Fibroblast of villous mesenchyme (primary cell): Measurements from ENCODE around the gene SERPINA4. TPM values are rescaled to one million over a fixed set of nuclear protein-coding genes. Genes with fewer than 3 reads are reported as not detected.

Source experiments
- DNase-seq: peaks from one replicate; pipeline ENCODE4 v3.0.0-alpha.2; 2010; ENCODE audit warnings: low read depth
- H3K4me3 ChIP-seq: 2 replicates; pipeline ENCODE4 v1.5.1; 2011; ENCODE audit warnings: low read depth, mild to moderate bottlenecking, low read length
- CTCF ChIP-seq: IDR thresholded peaks from 2 replicates; pipeline ENCODE4 v1.5.1; 2012; ENCODE audit warnings: low read depth, mild to moderate bottlenecking, low read length; ENCODE audit not compliant: insufficient read depth
- total RNA-seq: library from RNA; depleted of rRNA; stranded (reverse); fragments of >200 nt; gene quantifications from 2 replicates; pipeline ENCODE4 v1.2.3, GENCODE V29; 2012

The SERPINA4 gene
- total RNA-seq, 1 donor, result not detected

- H3K4me3 ChIP-seq, result no peak overlapping the region
- no peak for TF ChIP-seq CTCF
- no peak for DNase-seq
Measured at GRCh38 chr14:94564381-94564780, 3.1 kb downstream of the SERPINA4 start.

GRCh38 chr14:94568186-94568585, 6.9 kb downstream of the SERPINA4 start:
- no peak for TF ChIP-seq CTCF
- H3K4me3 ChIP-seq, result no peak overlapping the region
- DNase-seq, result no peak

- TF ChIP-seq CTCF, result no peak
- no peak for DNase-seq
- no peak overlapping the region for H3K4me3 ChIP-seq
Measured at GRCh38 chr14:94569381-94570001, 8.2 kb downstream of the SERPINA4 start.

GRCh38 chr14:94570002-94570400, 8.8 kb downstream of the SERPINA4 start:
- H3K4me3 ChIP-seq, result no peak overlapping the region
- no peak for TF ChIP-seq CTCF
- DNase-seq, result no peak

- TF ChIP-seq CTCF, result no peak
- DNase-seq, result no peak
- no peak overlapping the region for H3K4me3 ChIP-seq
Measured at GRCh38 chr14:94570440-94570839, 9.2 kb downstream of the SERPINA4 start.

GRCh38 chr14:94571395-94571794, 10.2 kb downstream of the SERPINA4 start:
- DNase-seq, result no peak
- no peak for TF ChIP-seq CTCF
- H3K4me3 ChIP-seq, result no peak overlapping the region

GRCh38 chr14:94571950-94572349, 10.7 kb downstream of the SERPINA4 start:
- no peak for DNase-seq
- H3K4me3 ChIP-seq, result no peak overlapping the region
- TF ChIP-seq CTCF, result no peak
